ENCODE data around the gene ARID3A. TPM values are rescaled to one million over a fixed set of nuclear protein-coding genes. Genes with fewer than 3 reads are reported as not detected.
A peak's percentile ranks its signal among the peaks of the same experiment; 100 is the strongest.

The ARID3A gene
- total and polyA plus RNA-seq, 2 of the 13 experiments (the other 11 are each of a cell fraction or from before 2014, with no cell fraction given): 71.3 to 77.9 TPM

- TF ChIP-seq, protein P1, sequence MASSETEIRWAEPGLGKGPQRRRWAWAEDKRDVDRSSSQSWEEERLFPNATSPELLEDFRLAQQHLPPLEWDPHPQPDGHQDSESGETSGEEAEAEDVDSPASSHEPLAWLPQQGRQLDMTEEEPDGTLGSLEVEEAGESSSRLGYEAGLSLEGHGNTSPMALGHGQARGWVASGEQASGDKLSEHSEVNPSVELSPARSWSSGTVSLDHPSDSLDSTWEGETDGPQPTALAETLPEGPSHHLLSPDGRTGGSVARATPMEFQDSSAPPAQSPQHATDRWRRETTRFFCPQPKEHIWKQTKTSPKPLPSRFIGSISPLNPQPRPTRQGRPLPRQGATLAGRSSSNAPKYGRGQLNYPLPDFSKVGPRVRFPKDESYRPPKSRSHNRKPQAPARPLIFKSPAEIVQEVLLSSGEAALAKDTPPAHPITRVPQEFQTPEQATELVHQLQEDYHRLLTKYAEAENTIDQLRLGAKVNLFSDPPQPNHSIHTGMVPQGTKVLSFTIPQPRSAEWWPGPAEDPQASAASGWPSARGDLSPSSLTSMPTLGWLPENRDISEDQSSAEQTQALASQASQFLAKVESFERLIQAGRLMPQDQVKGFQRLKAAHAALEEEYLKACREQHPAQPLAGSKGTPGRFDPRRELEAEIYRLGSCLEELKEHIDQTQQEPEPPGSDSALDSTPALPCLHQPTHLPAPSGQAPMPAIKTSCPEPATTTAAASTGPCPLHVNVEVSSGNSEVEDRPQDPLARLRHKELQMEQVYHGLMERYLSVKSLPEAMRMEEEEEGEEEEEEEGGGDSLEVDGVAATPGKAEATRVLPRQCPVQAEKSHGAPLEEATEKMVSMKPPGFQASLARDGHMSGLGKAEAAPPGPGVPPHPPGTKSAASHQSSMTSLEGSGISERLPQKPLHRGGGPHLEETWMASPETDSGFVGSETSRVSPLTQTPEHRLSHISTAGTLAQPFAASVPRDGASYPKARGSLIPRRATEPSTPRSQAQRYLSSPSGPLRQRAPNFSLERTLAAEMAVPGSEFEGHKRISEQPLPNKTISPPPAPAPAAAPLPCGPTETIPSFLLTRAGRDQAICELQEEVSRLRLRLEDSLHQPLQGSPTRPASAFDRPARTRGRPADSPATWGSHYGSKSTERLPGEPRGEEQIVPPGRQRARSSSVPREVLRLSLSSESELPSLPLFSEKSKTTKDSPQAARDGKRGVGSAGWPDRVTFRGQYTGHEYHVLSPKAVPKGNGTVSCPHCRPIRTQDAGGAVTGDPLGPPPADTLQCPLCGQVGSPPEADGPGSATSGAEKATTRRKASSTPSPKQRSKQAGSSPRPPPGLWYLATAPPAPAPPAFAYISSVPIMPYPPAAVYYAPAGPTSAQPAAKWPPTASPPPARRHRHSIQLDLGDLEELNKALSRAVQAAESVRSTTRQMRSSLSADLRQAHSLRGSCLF (CRISPR knock-in tag; IDR thresholded peaks at IDR 0.05; ENCODE audit: borderline replicate concordance): no peak
- TF ChIP-seq ZNF350 (CRISPR knock-in tag; IDR thresholded peaks at IDR 0.05; ENCODE audit: borderline replicate concordance, low read depth) (peak; percentile 29; the same call in 1 of the 2 replicates), ZBTB7A (CRISPR knock-in tag; IDR thresholded peaks at IDR 0.05) (no peak; the same call in 1 of the 2 replicates), PPARG (CRISPR knock-in tag; conservative IDR thresholded peaks at IDR 0.05) (peak; percentile 18; the same call in 1 of the 2 replicates), TOPORS (CRISPR knock-in tag; IDR thresholded peaks at IDR 0.05) (0 out of 2 replicates have a peak, but pooled peaks have one; percentile 29), ZNF816 (CRISPR knock-in tag; IDR thresholded peaks at IDR 0.05; ENCODE audit: borderline replicate concordance) (0 out of 2 replicates have a peak, but pooled peaks have one; percentile 64), KLF9 (CRISPR knock-in tag; IDR thresholded peaks at IDR 0.05; ENCODE audit: low read depth) (no peak), GABPA (IDR thresholded peaks at IDR 0.05; ENCODE audit: low read depth, low read length) (no peak), GABPA (CRISPR knock-in tag; IDR thresholded peaks at IDR 0.05; ENCODE audit: low read depth) (peak; percentile 44; the same call in 1 of the 2 replicates), PRMT3 (CRISPR knock-in tag; IDR thresholded peaks at IDR 0.05; ENCODE audit: borderline replicate concordance, low read depth) (no peak), TFAP4 (IDR thresholded peaks at IDR 0.05; ENCODE audit: borderline replicate concordance, low read depth) (no peak), ZNF790 (CRISPR knock-in tag; IDR thresholded peaks at IDR 0.05; ENCODE audit: borderline replicate concordance) (peak; percentile 78; the same call in 1 of the 2 replicates), KDM5A (IDR thresholded peaks at IDR 0.05; ENCODE audit: borderline replicate concordance, low read length) (peak; percentile 10; the same call in 1 of the 2 replicates), CREM (IDR thresholded peaks at IDR 0.05) (peak; percentile 66), CREM (CRISPR knock-in tag; IDR thresholded peaks at IDR 0.05) (no peak), ZNF282 (IDR thresholded peaks at IDR 0.05; ENCODE audit: partially characterized antibody) (no peak), HDAC6 (IDR thresholded peaks at IDR 0.05; ENCODE audit: low read depth, low read length) (no peak)
- TF ChIP-seq, protein P2, sequence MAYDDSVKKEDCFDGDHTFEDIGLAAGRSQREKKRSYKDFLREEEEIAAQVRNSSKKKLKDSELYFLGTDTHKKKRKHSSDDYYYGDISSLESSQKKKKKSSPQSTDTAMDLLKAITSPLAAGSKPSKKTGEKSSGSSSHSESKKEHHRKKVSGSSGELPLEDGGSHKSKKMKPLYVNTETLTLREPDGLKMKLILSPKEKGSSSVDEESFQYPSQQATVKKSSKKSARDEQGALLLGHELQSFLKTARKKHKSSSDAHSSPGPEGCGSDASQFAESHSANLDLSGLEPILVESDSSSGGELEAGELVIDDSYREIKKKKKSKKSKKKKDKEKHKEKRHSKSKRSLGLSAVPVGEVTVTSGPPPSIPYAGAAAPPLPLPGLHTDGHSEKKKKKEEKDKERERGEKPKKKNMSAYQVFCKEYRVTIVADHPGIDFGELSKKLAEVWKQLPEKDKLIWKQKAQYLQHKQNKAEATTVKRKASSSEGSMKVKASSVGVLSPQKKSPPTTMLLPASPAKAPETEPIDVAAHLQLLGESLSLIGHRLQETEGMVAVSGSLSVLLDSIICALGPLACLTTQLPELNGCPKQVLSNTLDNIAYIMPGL (CRISPR knock-in tag; IDR thresholded peaks at IDR 0.05; ENCODE audit: borderline replicate concordance in 1 of 2, low read depth in 1 of 2): peak; percentile 86 to 87; a peak in 3 of 4 replicates
- TF ChIP-seq, protein P3, sequence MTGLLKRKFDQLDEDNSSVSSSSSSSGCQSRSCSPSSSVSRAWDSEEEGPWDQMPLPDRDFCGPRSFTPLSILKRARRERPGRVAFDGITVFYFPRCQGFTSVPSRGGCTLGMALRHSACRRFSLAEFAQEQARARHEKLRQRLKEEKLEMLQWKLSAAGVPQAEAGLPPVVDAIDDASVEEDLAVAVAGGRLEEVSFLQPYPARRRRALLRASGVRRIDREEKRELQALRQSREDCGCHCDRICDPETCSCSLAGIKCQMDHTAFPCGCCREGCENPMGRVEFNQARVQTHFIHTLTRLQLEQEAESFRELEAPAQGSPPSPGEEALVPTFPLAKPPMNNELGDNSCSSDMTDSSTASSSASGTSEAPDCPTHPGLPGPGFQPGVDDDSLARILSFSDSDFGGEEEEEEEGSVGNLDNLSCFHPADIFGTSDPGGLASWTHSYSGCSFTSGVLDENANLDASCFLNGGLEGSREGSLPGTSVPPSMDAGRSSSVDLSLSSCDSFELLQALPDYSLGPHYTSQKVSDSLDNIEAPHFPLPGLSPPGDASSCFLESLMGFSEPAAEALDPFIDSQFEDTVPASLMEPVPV (CRISPR knock-in tag; IDR thresholded peaks at IDR 0.05): peak; percentile 79
Observed at GRCh38 chr19:892894-893689, 32.7 kb upstream of the ARID3A start, which contains the start of the genes MED16 and RNU6-9 (continued).

Data from HepG2 (cell line).